K562 (cell line): ENCODE results near the gene TRIP11. TPM values are rescaled to one million over a fixed set of nuclear protein-coding genes. Genes with fewer than 3 reads are reported as not detected.

ENCODE experiments used
- ARHGAP35 ChIP-seq: fragments of 450-650 bp; IDR thresholded peaks from 2 replicates; pipeline ENCODE4 v1.6.1; 2018; ENCODE audit not compliant: partially characterized antibody
- ARNT ChIP-seq, 2 experiments: fragments of 450-650 bp; IDR thresholded peaks; 2 replicates each; pipeline ENCODE4 v1.6.1; 2016; ENCODE audit warnings: mild to moderate bottlenecking in 1 of 2
- BRD4 ChIP-seq: fragments of 200-600 bp; sonication (generic); IDR thresholded peaks from 2 replicates; pipeline ENCODE4 v1.6.1; 2017; ENCODE audit warnings: inconsistent platforms
- CBFA2T2 ChIP-seq: fragments of 450-650 bp; conservative IDR thresholded peaks from 2 replicates; pipeline ENCODE4 v1.6.1; 2017; ENCODE audit warnings: mild to moderate bottlenecking
- CBFB ChIP-seq: sonication (generic); formaldehyde crosslinking; IDR thresholded peaks from 2 replicates; pipeline ENCODE4 v1.4.0; 2020; ENCODE audit warnings: mild to moderate bottlenecking, missing genetic modification reagents
- CBX1 ChIP-seq: sonication (generic); IDR thresholded peaks from 2 replicates; pipeline ENCODE4 v1.6.1; 2016; ENCODE audit warnings: antibody characterized with exemption, low read depth, mild to moderate bottlenecking
- CBX8 ChIP-seq: fragments of 200-600 bp; sonication (generic); IDR thresholded peaks from 2 replicates; pipeline ENCODE4 v1.6.1; 2012; ENCODE audit warnings: borderline replicate concordance, mixed run types, low read depth, mild to moderate bottlenecking, moderate library complexity, mixed read lengths, low read length, control low read depth, inconsistent platforms; ENCODE audit not compliant: poor library complexity, severe bottlenecking; ENCODE audit errors: extremely low read depth
- EP300 ChIP-seq: IDR thresholded peaks from 2 replicates; pipeline ENCODE4 v1.6.1; 2012; ENCODE audit warnings: low read length, improper control_type of control experiment
- EP400 ChIP-seq: fragments of 450-650 bp; IDR thresholded peaks from 2 replicates; pipeline ENCODE4 v1.6.1; 2017; ENCODE audit warnings: antibody characterized with exemption, mild to moderate bottlenecking, moderate library complexity
- GABPA ChIP-seq: fragments of 200-800 bp; sonication (Bioruptor generic); conservative IDR thresholded peaks from 2 replicates; pipeline ENCODE4 v1.6.1; 2016; ENCODE audit warnings: low read depth, missing genetic modification characterization, missing compliant biosample characterization
- HNRNPK ChIP-seq: fragments of 200-400 bp; formaldehyde crosslinking; IDR thresholded peaks from one replicate; pipeline ENCODE4 v1.6.1; 2018; ENCODE audit warnings: mild to moderate bottlenecking, low read depth, low read length; ENCODE audit not compliant: poor library complexity, severe bottlenecking
- MYBL2 ChIP-seq, 2 experiments: fragments of 450-650 bp in 1 of 2; sonication (generic) in 1 of 2; formaldehyde crosslinking in 1 of 2; IDR thresholded peaks; 2 replicates each; pipeline versions ENCODE4 v1.6.1 to v1.8.1; 2017 to 2022; ENCODE audit warnings: borderline replicate concordance in 1 of 2, inconsistent platforms in 1 of 2, low read depth in 1 of 2, mild to moderate bottlenecking in 1 of 2, missing genetic modification reagents in 1 of 2, moderate library complexity in 1 of 2
- MYNN ChIP-seq, 2 experiments: sonication (generic); formaldehyde crosslinking in 1 of 2; IDR thresholded peaks; 2 replicates each; pipeline versions ENCODE4 v1.5.0 to v1.6.1; 2016 to 2020; ENCODE audit warnings: antibody characterized with exemption in 1 of 2, missing genetic modification reagents in 1 of 2
- NCOA1 ChIP-seq: fragments of 450-650 bp; IDR thresholded peaks from 2 replicates; pipeline ENCODE4 v1.6.1; 2016; ENCODE audit warnings: low read depth
- NONO ChIP-seq, 2 experiments: fragments of 200-400 bp in 1 of 2; fragments of 450-650 bp in 1 of 2; formaldehyde crosslinking in 1 of 2; IDR thresholded peaks; 2 replicates each; pipeline ENCODE4 v1.6.1; 2017; ENCODE audit warnings: low read depth in 2 of 2, mild to moderate bottlenecking in 2 of 2, moderate library complexity in 2 of 2, low read length in 1 of 2
- POLR2B ChIP-seq: fragments of 450-650 bp; IDR thresholded peaks from 2 replicates; pipeline ENCODE4 v1.6.1; 2018; ENCODE audit warnings: low read depth; ENCODE audit not compliant: partially characterized antibody
- TFAP4 ChIP-seq: sonication (generic); formaldehyde crosslinking; IDR thresholded peaks from 2 replicates; pipeline ENCODE4 v1.8.0; 2022; ENCODE audit warnings: missing genetic modification reagents, mild to moderate bottlenecking, moderate library complexity, borderline replicate concordance
- ZBTB11 ChIP-seq, 3 experiments: fragments of 200-800 bp in 1 of 3; fragments of 250-450 bp in 1 of 3; fragments of 450-650 bp in 1 of 3; sonication (Bioruptor Pico) in 1 of 3; sonication (Bioruptor generic) in 1 of 3; formaldehyde crosslinking in 1 of 3; IDR thresholded peaks; 2 replicates each; pipeline versions ENCODE4 v1.6.1 to v1.8.0; 2016 to 2022; ENCODE audit warnings: mild to moderate bottlenecking in 2 of 3, missing genetic modification characterization in 2 of 3, missing compliant biosample characterization in 1 of 3, moderate library complexity in 1 of 3
- polyA plus RNA-seq, 8 experiments: library from polyadenylated mRNA; depleted of rRNA in 4 of 8; stranded (reverse) in 5 of 8; unstranded in 3 of 8; fragments of >200 nt; fragmentation: Nextera tagmentation in 2 of 8; fragmentation: Illumina TruSeq in 1 of 8; extraction: Ambion mirVana in 2 of 8; extraction: Trizol in 1 of 8; gene quantifications; 2 replicates each; pipeline versions ENCODE4 v1.2.1 to v1.2.3, GENCODE V29; 2011 to 2014; ENCODE audit warnings: inconsistent platforms in 1 of 8, missing spikeins in 1 of 8
- total RNA-seq, 7 experiments: library from RNA; depleted of rRNA in 6 of 7; stranded (reverse); fragments of >200 nt in 6 of 7; fragmentation: Illumina TruSeq in 2 of 7; extraction: Trizol in 2 of 7; gene quantifications; 2 replicates each; pipeline versions ENCODE4 v1.2.1 to v1.2.3, GENCODE V29; 2011 to 2021; ENCODE audit warnings: low replicate concordance in 1 of 7
- TF ChIP-seq, protein P1 (sequence below), 3 experiments: fragments of 200-800 bp in 1 of 3; sonication (Bioruptor generic) in 1 of 3; sonication (generic) in 1 of 3; formaldehyde crosslinking in 1 of 3; IDR thresholded peaks; 2 replicates each; pipeline versions ENCODE4 v1.6.1 to v1.8.0; 2016 to 2022; ENCODE audit warnings: mild to moderate bottlenecking in 2 of 3, missing compliant biosample characterization in 2 of 3, missing genetic modification characterization in 2 of 3, missing genetic modification reagents in 1 of 3

TRIP11 gene
- total and polyA plus RNA-seq, 9 of the 15 experiments (the other 6 are each of a cell fraction or from before 2014, with no cell fraction given): 4.0 to 20.0 (median 10.9) TPM

GRCh38 chr14:92039719-92040430, at the start of gene TRIP11 (continued):
- TF ChIP-seq CBFB (CRISPR knock-in tag): peak; percentile 93; the same call in 1 of the 2 replicates
- TF ChIP-seq ARHGAP35: no peak
- TF ChIP-seq GABPA (tag): peak; percentile 84
- TF ChIP-seq ARNT (IDR thresholded peaks at IDR 0.05): no peak
- TF ChIP-seq MYNN (IDR thresholded peaks at IDR 0.05): no peak
- no peak for TF ChIP-seq MYNN (CRISPR knock-in tag; IDR thresholded peaks at IDR 0.05)
- TF ChIP-seq CBFA2T2: no peak
- peak in 1 of 2 experiments; percentile 19; a peak in 1 of 4 replicates for TF ChIP-seq NONO (IDR thresholded peaks at IDR 0.05; ENCODE audit: low read depth in 2 of 2, low read length in 1 of 2)
- TF ChIP-seq POLR2B: peak; percentile 85
- TF ChIP-seq EP400: peak; percentile 92
- TF ChIP-seq ZBTB11 (CRISPR knock-in tag; IDR thresholded peaks at IDR 0.05): peak in 1 of 3 experiments; percentile 46; a peak in 1 of 6 replicates
- TF ChIP-seq TFAP4 (CRISPR knock-in tag): peak; percentile 79
- no peak for TF ChIP-seq NCOA1
- TF ChIP-seq MYBL2 (IDR thresholded peaks at IDR 0.05; ENCODE audit: low read depth): no peak
- no peak for TF ChIP-seq MYBL2 (CRISPR knock-in tag; IDR thresholded peaks at IDR 0.05; ENCODE audit: borderline replicate concordance)
- TF ChIP-seq BRD4: peak; percentile 93
- no peak for TF ChIP-seq CBX8
- TF ChIP-seq, protein P1, sequence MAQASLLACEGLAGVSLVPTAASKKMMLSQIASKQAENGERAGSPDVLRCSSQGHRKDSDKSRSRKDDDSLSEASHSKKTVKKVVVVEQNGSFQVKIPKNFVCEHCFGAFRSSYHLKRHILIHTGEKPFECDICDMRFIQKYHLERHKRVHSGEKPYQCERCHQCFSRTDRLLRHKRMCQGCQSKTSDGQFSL (CRISPR knock-in tag; IDR thresholded peaks at IDR 0.05): no peak
- TF ChIP-seq, protein P1 (tag; IDR thresholded peaks at IDR 0.05): no peak
- TF ChIP-seq CBX1: peak; percentile 33; the same call in 1 of the 2 replicates
- no peak for TF ChIP-seq HNRNPK
- no peak for TF ChIP-seq EP300
